Retina (tissue), 1 donor: ENCODE measurements around the gene SMIM10L2A.
"Not testable (repeated sequence)": the region's sequence is repeated elsewhere in the genome, so short reads cannot be mapped to it uniquely, and the experiment has no call there.

Experiments used
- DNase-seq: peaks from one replicate; pipeline ENCODE4 v3.0.0-alpha.2; 2016

Gene SMIM10L2A

GRCh38 chrX:135421932-135422809 is at the start of gene SMIM10L2A:
Gene SMIM10L2A, plus strand, starts transcription at chrX:135421944. Its CDS starts 188 bp downstream, at chrX:135422132.
- DNase-seq = peak; percentile 48

DNA sequence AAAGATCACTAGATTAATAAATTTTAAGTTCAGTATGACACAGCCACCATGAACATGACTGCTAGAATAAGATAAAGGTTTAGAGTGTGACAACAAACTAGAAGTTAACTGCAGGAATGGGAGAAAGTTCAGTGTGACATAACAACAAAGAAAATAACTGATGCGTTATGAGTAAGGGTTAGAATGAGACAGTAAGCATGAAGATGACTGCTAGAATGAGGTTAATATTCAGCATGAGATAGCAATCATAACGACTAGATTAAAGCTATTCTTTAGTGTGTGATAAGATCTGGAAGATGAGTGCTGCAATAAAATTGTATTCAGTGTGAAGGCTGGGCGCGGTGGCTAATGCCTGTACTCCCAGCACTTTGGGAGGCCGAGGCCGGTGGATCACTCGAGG is 48.4 kb upstream of the SMIM10L2A start:
- DNase-seq = no peak

- no peak for DNase-seq
These were observed 39.5 kb upstream of the SMIM10L2A start for GRCh38 chrX:135382260-135382659.

- DNase-seq = no peak
These were observed 38.5 kb upstream of the SMIM10L2A start for GRCh38 chrX:135383249-135383648.

DNA sequence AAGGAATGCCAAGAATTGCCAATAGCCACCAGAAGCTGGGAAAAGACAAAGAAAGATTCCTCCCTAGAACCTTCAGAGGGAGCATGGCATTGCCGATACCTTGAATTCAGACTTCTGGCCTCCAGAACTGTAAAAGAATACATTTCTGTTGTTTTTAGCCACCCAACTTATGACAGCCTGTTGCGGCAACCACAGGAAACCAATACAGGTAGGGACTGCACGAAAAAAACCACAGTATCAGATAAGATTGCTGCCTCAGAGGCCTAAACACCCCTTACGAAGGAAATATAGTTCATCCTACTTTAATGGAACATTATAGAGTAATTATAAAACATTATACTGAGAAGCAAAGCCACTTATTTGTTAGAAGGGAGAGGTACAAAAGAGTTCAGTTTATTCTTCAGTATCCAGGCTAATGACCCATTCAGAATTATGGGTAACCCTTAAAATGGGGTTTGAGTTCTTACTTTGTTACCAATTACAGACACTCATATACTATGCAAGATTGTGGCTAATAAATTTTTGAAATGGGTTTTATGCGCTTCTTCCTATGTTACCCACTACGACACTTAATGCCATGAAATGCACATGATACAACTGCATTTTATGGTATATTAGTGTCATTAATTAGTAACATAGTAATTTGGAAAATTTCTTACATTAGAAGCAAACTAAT is 37.4 kb upstream of the SMIM10L2A start:
- DNase-seq = no peak

DNA sequence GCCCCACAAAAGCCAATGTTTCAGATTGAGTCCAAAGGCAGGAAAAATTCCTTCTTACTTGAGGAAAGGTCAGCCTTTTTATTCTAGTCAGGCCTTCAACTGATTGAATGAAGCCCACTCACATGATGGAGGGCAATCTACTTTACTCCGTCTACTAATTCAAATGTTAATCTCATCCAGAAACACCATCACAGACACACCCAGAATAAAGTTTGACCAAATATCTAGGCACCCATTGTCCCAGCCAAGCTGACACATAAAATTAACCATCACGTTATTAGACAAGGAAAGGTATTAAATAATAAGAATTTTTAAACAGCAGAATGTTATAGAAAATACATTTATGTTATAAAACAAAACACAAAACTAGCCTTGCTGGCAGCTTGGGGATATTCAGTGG is 32.9 kb upstream of the SMIM10L2A start:
- DNase-seq = no peak

DNA sequence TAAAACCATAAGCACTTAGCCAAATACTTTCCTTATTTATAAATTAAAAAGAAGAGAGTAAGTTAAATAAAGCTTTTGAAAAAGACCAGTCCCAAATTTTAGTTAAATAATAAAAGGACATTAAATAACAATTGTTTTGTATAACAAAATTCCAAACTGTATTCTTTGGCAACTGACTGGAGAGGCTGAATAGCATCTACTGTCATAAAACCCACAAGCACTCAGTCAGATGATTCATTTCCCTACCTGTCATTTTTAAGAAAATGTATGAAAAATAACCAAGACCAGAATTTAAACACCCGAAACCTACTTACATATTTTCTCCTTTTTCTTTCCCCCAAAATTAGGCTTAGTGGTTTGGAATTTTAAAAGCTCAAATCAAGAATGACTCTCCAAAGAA is 32.5 kb upstream of the SMIM10L2A start:
- no peak for DNase-seq

- DNase-seq = no peak
These were observed 32.0 kb upstream of the SMIM10L2A start for GRCh38 chrX:135389717-135390116.

DNA sequence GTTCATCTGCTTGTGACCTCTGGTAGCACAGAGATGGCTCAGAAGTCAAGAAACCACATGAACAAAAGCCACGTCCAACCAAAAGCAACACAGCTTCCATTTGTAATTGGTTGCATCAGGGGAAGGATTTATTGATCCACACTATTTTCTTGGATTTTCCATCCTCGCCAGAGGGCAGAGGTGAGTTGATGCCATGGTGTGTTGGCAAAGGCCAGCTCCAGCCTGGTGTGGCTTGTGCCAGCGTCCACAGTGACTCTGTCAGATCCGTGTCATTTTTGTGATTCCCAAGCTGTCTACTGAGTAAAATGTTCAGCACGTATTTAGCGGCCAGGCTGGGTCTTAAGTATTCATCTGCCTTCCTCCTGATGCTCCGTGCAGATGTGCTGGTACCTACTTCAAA is 30.0 kb upstream of the SMIM10L2A start:
- DNase-seq = no peak

GRCh38 chrX:135393051-135393450 is 28.7 kb upstream of the SMIM10L2A start:
- no peak for DNase-seq

- no peak for DNase-seq
These were observed 26.7 kb upstream of the SMIM10L2A start for GRCh38 chrX:135395064-135395463.

GRCh38 chrX:135396109-135396508 is 25.6 kb upstream of the SMIM10L2A start:
- no peak for DNase-seq

GRCh38 chrX:135396566-135396965 is 25.2 kb upstream of the SMIM10L2A start:
- no peak for DNase-seq

DNA sequence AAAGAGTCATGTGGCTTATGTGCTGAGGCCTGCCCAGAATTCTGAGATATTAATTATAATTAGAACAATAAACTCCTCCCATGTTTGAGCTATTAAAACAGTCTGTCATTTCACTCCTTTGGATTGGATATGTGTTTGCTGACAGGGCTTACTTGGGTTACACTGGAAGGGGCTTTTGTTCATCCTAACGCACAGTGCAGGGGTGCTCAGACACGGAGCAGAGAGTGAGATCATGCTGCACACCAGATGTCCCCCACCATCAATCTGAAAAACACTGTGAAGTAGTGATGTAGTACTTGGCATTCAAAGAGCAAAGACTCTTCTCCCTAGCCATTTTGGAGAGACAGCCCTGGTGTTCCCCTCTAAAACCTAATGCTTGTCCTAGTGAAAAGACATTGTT is 24.1 kb upstream of the SMIM10L2A start:
- no peak for DNase-seq

- no peak for DNase-seq
These were observed 18.4 kb upstream of the SMIM10L2A start for GRCh38 chrX:135403374-135403773.

GRCh38 chrX:135406428-135406827 is 15.3 kb upstream of the SMIM10L2A start:
- DNase-seq = not testable (repeated sequence)

GRCh38 chrX:135408794-135409193 is 12.9 kb upstream of the SMIM10L2A start:
- DNase-seq = no peak

GRCh38 chrX:135410861-135411627 is 10.7 kb upstream of the SMIM10L2A start:
- DNase-seq = no peak

GRCh38 chrX:135411893-135412292 is 9.9 kb upstream of the SMIM10L2A start:
- DNase-seq = no peak

GRCh38 chrX:135416546-135416945 is 5.2 kb upstream of the SMIM10L2A start:
- DNase-seq = no peak

GRCh38 chrX:135420831-135421230 is 913 bp upstream of the SMIM10L2A start:
- no peak for DNase-seq

DNA sequence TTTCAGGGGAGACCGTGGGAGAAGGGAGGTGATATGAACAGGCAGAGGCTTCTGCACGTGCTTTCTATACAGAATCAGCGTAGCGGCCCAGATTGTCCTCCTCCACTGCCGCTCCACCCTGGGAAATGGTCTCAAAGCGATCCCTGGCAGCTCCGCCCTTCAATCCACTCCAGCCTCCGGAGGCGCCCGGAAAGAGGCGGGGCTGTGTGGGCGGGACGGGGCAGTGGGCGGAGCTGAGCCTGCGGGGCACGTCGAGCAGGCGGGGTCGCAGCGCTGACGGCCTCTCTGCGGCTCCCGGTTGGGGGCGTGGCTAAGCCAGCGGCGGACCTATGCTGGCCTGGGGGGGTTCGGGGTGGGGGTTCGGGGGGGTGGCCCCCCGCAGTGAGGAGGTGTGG is 210 bp upstream of the SMIM10L2A start:
- DNase-seq = peak; percentile 79

GRCh38 chrX:135422810-135423168 is 1.0 kb downstream of the SMIM10L2A start:
- DNase-seq = not testable (repeated sequence)
